IMR-90 (cell line): ENCODE results near the gene TBC1D10A. TPM values are rescaled to one million over a fixed set of nuclear protein-coding genes. Genes with fewer than 3 reads are reported as not detected.
A peak's percentile ranks its signal among the peaks of the same experiment; 100 is the strongest.

ENCODE experiments used
- ATAC-seq: fragments of 200-7000 bp; cut with Tn5 transposase; 2 replicates; pipeline ENCODE4 v1.9.1; 2020; ENCODE audit warnings: low read depth, mild to moderate bottlenecking, moderate library complexity
- BruUV-seq: library from RNA; stranded (reverse); fragments of 400-500 nt; replicated peaks from 2 replicates; lab custom pipeline; 2021; lab: Mats Ljungman, UMichigan
- CTCF ChIA-PET: fragments of 300-600 bp; formaldehyde crosslinking; extraction: SDS; loops from one replicate; lab custom pipeline; 2021; ENCODE audit warnings: antibody characterized with exemption; lab: Yijun Ruan, JAX
- POLR2A ChIA-PET: fragments of 300-600 bp; sonication (Branson Sonifier 250); formaldehyde crosslinking; loops from one replicate; lab custom pipeline; 2022; ENCODE audit warnings: antibody characterized with exemption; ENCODE audit not compliant: unreplicated experiment; lab: Charles Lee
- DNase-seq: peaks from one replicate; pipeline ENCODE4 v3.0.0; 2013
- H2AFZ ChIP-seq: replicated peaks from 2 replicates; pipeline ENCODE3; 2013; ENCODE audit warnings: low read length, mild to moderate bottlenecking; ENCODE audit not compliant: poor library complexity
- H2AK5ac ChIP-seq: 2 replicates; pipeline ENCODE4 v1.6.1; 2013; ENCODE audit warnings: low read depth, low read length, inconsistent platforms
- H2AK9ac ChIP-seq: replicated peaks from 2 replicates; pipeline ENCODE3; 2013; ENCODE audit warnings: mild to moderate bottlenecking, low read depth, low read length, moderate library complexity; ENCODE audit not compliant: poor library complexity
- H2BK120ac ChIP-seq: 2 replicates; pipeline ENCODE4 v1.6.1; 2013; ENCODE audit warnings: low read depth, low read length, inconsistent platforms
- H2BK15ac ChIP-seq: 3 replicates; pipeline ENCODE4 v1.6.1; 2013; ENCODE audit warnings: low read depth, low read length, inconsistent platforms
- H2BK20ac ChIP-seq: 2 replicates; pipeline ENCODE4 v1.6.1; 2013; ENCODE audit warnings: low read depth, mild to moderate bottlenecking, inconsistent platforms, low read length, moderate library complexity
- H2BK5ac ChIP-seq: 2 replicates; pipeline ENCODE4 v1.6.1; 2013; ENCODE audit warnings: mild to moderate bottlenecking, low read depth, low read length, inconsistent platforms; ENCODE audit not compliant: poor library complexity, severe bottlenecking
- H3K14ac ChIP-seq: replicated peaks from 2 replicates; pipeline ENCODE4 v1.6.1; 2013; ENCODE audit warnings: low read depth, low read length, inconsistent platforms
- H3K18ac ChIP-seq: 2 replicates; pipeline ENCODE4 v1.6.1; 2013; ENCODE audit warnings: low read depth, low read length, control low read depth
- H3K23ac ChIP-seq: 2 replicates; pipeline ENCODE4 v1.6.1; 2013; ENCODE audit warnings: low read depth, low read length, inconsistent platforms
- H3K27ac ChIP-seq: 2 replicates; pipeline ENCODE4 v1.5.1; 2013; ENCODE audit warnings: mild to moderate bottlenecking, control low read depth, low read length; ENCODE audit not compliant: insufficient read depth
- H3K27me3 ChIP-seq: 2 replicates; pipeline ENCODE4 v1.6.1; 2013; ENCODE audit warnings: low read length; ENCODE audit not compliant: control insufficient read depth, insufficient read depth
- H3K36me3 ChIP-seq: 2 replicates; pipeline ENCODE4 v1.6.1; 2013; ENCODE audit warnings: low read length, mixed read lengths; ENCODE audit not compliant: control insufficient read depth, insufficient read depth
- H3K4ac ChIP-seq: 2 replicates; pipeline ENCODE4 v1.6.1; 2013; ENCODE audit warnings: low read depth, low read length, inconsistent platforms
- H3K4me1 ChIP-seq: 2 replicates; pipeline ENCODE4 v1.6.1; 2013; ENCODE audit warnings: low read length, mixed read lengths; ENCODE audit not compliant: control insufficient read depth, insufficient read depth
- H3K4me2 ChIP-seq: 2 replicates; pipeline ENCODE4 v1.6.1; 2013; ENCODE audit warnings: low read depth, mild to moderate bottlenecking, control low read depth, low read length, moderate library complexity
- H3K4me3 ChIP-seq: 2 replicates; pipeline ENCODE4 v1.5.1; 2013; ENCODE audit warnings: low read depth, mild to moderate bottlenecking, control low read depth, low read length, moderate library complexity; ENCODE audit not compliant: insufficient read depth
- H3K56ac ChIP-seq: 2 replicates; pipeline ENCODE4 v1.6.1; 2013; ENCODE audit warnings: low read length, inconsistent platforms; ENCODE audit not compliant: insufficient read depth; ENCODE audit errors: extremely low read depth
- H3K79me1 ChIP-seq, 2 experiments: 2 replicates each; pipeline ENCODE4 v1.6.1; 2013; ENCODE audit warnings: low read length in 2 of 2, inconsistent platforms in 1 of 2, low read depth in 1 of 2
- H3K9ac ChIP-seq: 2 replicates; pipeline ENCODE4 v1.6.1; 2013; ENCODE audit warnings: low read depth, low read length, control low read depth
- H3K9me1 ChIP-seq: 2 replicates; pipeline ENCODE4 v1.6.1; 2013; ENCODE audit warnings: low read length, inconsistent platforms; ENCODE audit not compliant: insufficient read depth
- H3K9me3 ChIP-seq: 2 replicates; pipeline ENCODE4 v1.6.1; 2013; ENCODE audit warnings: low read length; ENCODE audit not compliant: control insufficient read depth, insufficient read depth
- H4K20me1 ChIP-seq: 2 replicates; pipeline ENCODE4 v1.6.1; 2013; ENCODE audit warnings: low read length, inconsistent platforms; ENCODE audit not compliant: insufficient read depth
- H4K5ac ChIP-seq: 2 replicates; pipeline ENCODE4 v1.6.1; 2013; ENCODE audit warnings: mild to moderate bottlenecking, low read depth, low read length, control low read depth
- H4K8ac ChIP-seq, 2 experiments: 2 replicates each; pipeline ENCODE4 v1.6.1; 2013; ENCODE audit warnings: low read depth in 2 of 2, low read length in 2 of 2, control low read depth in 1 of 2, inconsistent platforms in 1 of 2
- H4K91ac ChIP-seq: 2 replicates; pipeline ENCODE4 v1.6.1; 2013; ENCODE audit warnings: low read depth, low read length, inconsistent platforms; ENCODE audit not compliant: insufficient read depth
- WGBS, 2 experiments: methylation state at CpG; one replicate each; pipeline versions ENCODE4 v1.1.5 to v1.1.7; 2013; ENCODE audit warnings: missing lambda C conversion rate in 2 of 2; ENCODE audit not compliant: insufficient read length in 1 of 2; ENCODE audit errors: extremely low coverage in 2 of 2; 5-methylcytosine and 5-hydroxymethylcytosine counted together
- dilution Hi-C: fragments of 300-500 bp; cut with HindIII; formaldehyde crosslinking; loops from one replicate; pipeline ENCODE4 v1.14.3; 2018; ENCODE audit warnings: low sequenced_read_pairs; ENCODE audit not compliant: unreplicated experiment
- in situ Hi-C: fragments of 300-500 bp; cut with MboI; formaldehyde crosslinking; loops from 3 replicates; pipeline ENCODE4 v1.14.3; 2019; ENCODE audit warnings: low sequenced_read_pairs, inconsistent platforms, mixed read lengths
- intact Hi-C: fragments of 100-400 bp; cut with micrococcal nuclease; formaldehyde crosslinking; loops from 2 replicates; pipeline ENCODE4 v1.10.0; 2022
- polyA plus RNA-seq, 3 experiments: library from polyadenylated mRNA; depleted of rRNA; stranded (reverse); fragments of >200 nt; gene quantifications; 2 replicates each; pipeline ENCODE4 v1.2.3, GENCODE V29; 2012; ENCODE audit warnings: low replicate concordance in 1 of 3
- total RNA-seq: library from RNA; depleted of rRNA; stranded (reverse); fragments of >200 nt; gene quantifications from 2 replicates; pipeline ENCODE4 v1.2.3, GENCODE V29; 2012
- TF ChIP-seq, protein P1 (sequence below): conservative IDR thresholded peaks from 2 replicates; pipeline ENCODE4 v1.5.1; 2012; ENCODE audit warnings: mild to moderate bottlenecking, low read depth, low read length, improper control_type of control experiment
- TF ChIP-seq, protein P2 (sequence below): fragments of 150-350 bp; IDR thresholded peaks from 2 replicates; pipeline ENCODE4 v1.6.1; 2017; ENCODE audit warnings: mild to moderate bottlenecking, antibody characterized with exemption, low read length, low read depth

TBC1D10A gene
- total and polyA plus RNA-seq, 2 of the 4 experiments (the other 2 are of a cell fraction), result 16.3 to 33.1 TPM

DNA sequence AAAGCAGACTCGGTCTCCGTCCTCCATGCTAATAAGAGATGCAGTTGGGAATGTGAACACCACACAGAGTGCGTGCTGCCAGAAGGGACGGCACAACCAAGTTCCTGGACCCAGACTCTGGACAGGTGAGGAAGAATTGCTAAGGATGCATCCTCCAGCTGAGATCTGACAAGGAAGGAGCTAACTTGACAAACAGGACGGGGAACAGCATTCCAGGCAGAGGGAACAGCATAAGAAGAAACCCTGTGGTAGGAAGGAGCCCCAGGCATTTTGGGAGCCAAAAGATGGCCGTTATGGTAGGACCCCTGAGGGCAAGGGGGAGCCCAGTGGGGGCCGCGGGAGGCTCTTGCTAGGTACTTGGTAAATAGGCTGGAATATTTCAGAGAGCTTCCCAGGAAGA, 66.1 kb downstream of the TBC1D10A start:
- Histone ChIP-seq H3K18ac (no peak overlapping the region), H2AFZ (peak overlapping the region; percentile 34), H4K91ac (no peak overlapping the region), H4K8ac (no peak overlapping the region), H2AK5ac (no peak overlapping the region), H3K4ac (no peak overlapping the region), H2AK9ac (peak overlapping the region; percentile 31), H3K4me2 (no peak overlapping the region), H2BK5ac (no peak overlapping the region), H3K23ac (no peak overlapping the region), H3K27me3 (no peaks in the 10 kb centered on the region; the same call in 1 of the 2 replicates), H2BK20ac (no peak overlapping the region), H3K14ac (no peak overlapping the region), H3K4me1 (peaks cover 8% of the 10 kb centered on the region), H3K9me1 (no peaks in the 10 kb centered on the region; the same call in 1 of the 2 replicates), H3K56ac (no peak overlapping the region), H3K9ac (no peak overlapping the region), H2BK15ac (no peak overlapping the region), H3K9me3 (no peaks in the 10 kb centered on the region), H4K20me1 (no peaks in the 10 kb centered on the region), H3K79me1 (no peaks in the 10 kb centered on the region), H4K5ac (no peak overlapping the region), H3K4me3 (no peak overlapping the region), H3K27ac (no peak overlapping the region), H3K36me3 (no peaks in the 10 kb centered on the region), H2BK120ac (no peak overlapping the region; the same call in 1 of the 2 replicates)
- WGBS, 2 experiments, result 92% methylated on average over 4 of the region's 8 CpGs; no CpG with 5 or more reads in 1 of the 2 experiments
- no peak for ATAC-seq
- intact Hi-C loops, result no loop called here
- ChIA-PET CTCF (interaction anchor here (1.2 to 1.3 kb wide), 2 partner anchors 27 to 79 kb away, joined by 3 to 5 read pairs; no protein-coding TSS in a partner anchor), POLR2A (no interaction called here)
- dilution Hi-C loops, result no loop called here
- in situ Hi-C loops, result loop anchor here (5.0 kb wide), 1 partner anchor 153 kb away; no protein-coding TSS in a partner anchor
- DNase-seq, result no peak
- BruUV-seq, result no TSS peak
- TF ChIP-seq, protein P1, sequence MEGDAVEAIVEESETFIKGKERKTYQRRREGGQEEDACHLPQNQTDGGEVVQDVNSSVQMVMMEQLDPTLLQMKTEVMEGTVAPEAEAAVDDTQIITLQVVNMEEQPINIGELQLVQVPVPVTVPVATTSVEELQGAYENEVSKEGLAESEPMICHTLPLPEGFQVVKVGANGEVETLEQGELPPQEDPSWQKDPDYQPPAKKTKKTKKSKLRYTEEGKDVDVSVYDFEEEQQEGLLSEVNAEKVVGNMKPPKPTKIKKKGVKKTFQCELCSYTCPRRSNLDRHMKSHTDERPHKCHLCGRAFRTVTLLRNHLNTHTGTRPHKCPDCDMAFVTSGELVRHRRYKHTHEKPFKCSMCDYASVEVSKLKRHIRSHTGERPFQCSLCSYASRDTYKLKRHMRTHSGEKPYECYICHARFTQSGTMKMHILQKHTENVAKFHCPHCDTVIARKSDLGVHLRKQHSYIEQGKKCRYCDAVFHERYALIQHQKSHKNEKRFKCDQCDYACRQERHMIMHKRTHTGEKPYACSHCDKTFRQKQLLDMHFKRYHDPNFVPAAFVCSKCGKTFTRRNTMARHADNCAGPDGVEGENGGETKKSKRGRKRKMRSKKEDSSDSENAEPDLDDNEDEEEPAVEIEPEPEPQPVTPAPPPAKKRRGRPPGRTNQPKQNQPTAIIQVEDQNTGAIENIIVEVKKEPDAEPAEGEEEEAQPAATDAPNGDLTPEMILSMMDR, result no peak
- TF ChIP-seq, protein P2, sequence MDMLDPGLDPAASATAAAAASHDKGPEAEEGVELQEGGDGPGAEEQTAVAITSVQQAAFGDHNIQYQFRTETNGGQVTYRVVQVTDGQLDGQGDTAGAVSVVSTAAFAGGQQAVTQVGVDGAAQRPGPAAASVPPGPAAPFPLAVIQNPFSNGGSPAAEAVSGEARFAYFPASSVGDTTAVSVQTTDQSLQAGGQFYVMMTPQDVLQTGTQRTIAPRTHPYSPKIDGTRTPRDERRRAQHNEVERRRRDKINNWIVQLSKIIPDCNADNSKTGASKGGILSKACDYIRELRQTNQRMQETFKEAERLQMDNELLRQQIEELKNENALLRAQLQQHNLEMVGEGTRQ, result no peak
